ENCODE results near the gene LRRC34. TPM values are rescaled to one million over a fixed set of nuclear protein-coding genes. Genes with fewer than 3 reads are reported as not detected.

The LRRC34 gene
- total RNA-seq, 1 donor from 2014 or later = 2.8 TPM

DNA sequence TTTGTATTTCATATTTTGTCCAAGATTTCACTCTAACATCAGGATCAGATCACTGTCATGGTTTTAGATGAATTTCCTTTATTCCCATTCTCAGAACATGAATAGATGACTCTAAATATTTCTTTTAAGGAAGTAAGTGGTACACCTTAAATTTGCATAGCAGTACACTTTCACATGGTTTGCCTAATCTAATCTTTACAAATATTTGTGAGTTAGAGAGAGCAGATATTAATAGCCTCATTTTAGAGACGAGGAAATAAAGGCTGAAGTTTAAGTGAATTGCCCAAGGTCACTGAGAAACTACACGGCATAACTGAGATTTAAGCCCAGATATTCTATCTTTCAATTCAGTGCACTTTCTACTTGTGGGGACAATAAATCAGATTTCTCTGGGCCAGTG, 62.0 kb downstream of the LRRC34 start:
- DNase-seq (ENCODE audit: low spot score) = no peak
- peaks cover 8% of the 10 kb centered on the region for H3K4me1 Mint-ChIP-seq (ENCODE audit: low read depth)
- H3K36me3 Mint-ChIP-seq (ENCODE audit: low read depth) = no peaks in the 10 kb centered on the region
- intact Hi-C loops (cut with micrococcal nuclease) = no loop called here
- no peak overlapping the region for H3K27ac Mint-ChIP-seq
- peaks cover 34% of the 10 kb centered on the region for H3K27me3 Mint-ChIP-seq (ENCODE audit: insufficient read depth)
- H3K4me3 Mint-ChIP-seq = no peak overlapping the region
- no peaks in the 10 kb centered on the region for H3K9me3 Mint-ChIP-seq

- no peak overlapping the region for H3K4me3 Mint-ChIP-seq
- peaks cover 8% of the 10 kb centered on the region for H3K4me1 Mint-ChIP-seq (ENCODE audit: low read depth)
- H3K9me3 Mint-ChIP-seq = no peaks in the 10 kb centered on the region
- H3K27ac Mint-ChIP-seq = no peak overlapping the region
- H3K27me3 Mint-ChIP-seq (ENCODE audit: insufficient read depth) = peaks cover 30% of the 10 kb centered on the region
- DNase-seq (ENCODE audit: low spot score) = no peak
- H3K36me3 Mint-ChIP-seq (ENCODE audit: low read depth) = no peaks in the 10 kb centered on the region
- intact Hi-C loops (cut with micrococcal nuclease) = no loop called here
Observed at GRCh38 chr3:169748670-169749069, 64.0 kb downstream of the LRRC34 start.

GRCh38 chr3:169746924-169747323, 65.8 kb downstream of the LRRC34 start:
- no peak overlapping the region for H3K27ac Mint-ChIP-seq

GRCh38 chr3:169744366-169745054, 68.2 kb downstream of the LRRC34 start:
- peaks cover 8% of the 10 kb centered on the region for H3K4me1 Mint-ChIP-seq (ENCODE audit: low read depth)
- peaks cover 26% of the 10 kb centered on the region for H3K27me3 Mint-ChIP-seq (ENCODE audit: insufficient read depth)
- no peaks in the 10 kb centered on the region for H3K9me3 Mint-ChIP-seq
- no peak for DNase-seq (ENCODE audit: low spot score)
- intact Hi-C loops (cut with micrococcal nuclease) = loop anchor here (2.0 to 5.0 kb wide), 2 partner anchors 596 to 877 kb away; no protein-coding TSS in a partner anchor
- H3K27ac Mint-ChIP-seq = no peak overlapping the region
- no peak overlapping the region for H3K4me3 Mint-ChIP-seq
- H3K36me3 Mint-ChIP-seq (ENCODE audit: low read depth) = no peaks in the 10 kb centered on the region

More at GRCh38 chr3:169746924-169747323, 65.8 kb downstream of the LRRC34 start:
- Mint-ChIP-seq H3K36me3 (ENCODE audit: low read depth) (no peaks in the 10 kb centered on the region), H3K4me1 (ENCODE audit: low read depth) (peaks cover 8% of the 10 kb centered on the region), H3K27me3 (ENCODE audit: insufficient read depth) (peaks cover 25% of the 10 kb centered on the region), H3K4me3 (no peak overlapping the region), H3K9me3 (no peaks in the 10 kb centered on the region)
- DNase-seq (ENCODE audit: low spot score) = no peak
- intact Hi-C loops (cut with micrococcal nuclease) = no loop called here

Other genes starting within 250 kb of the LRRC34 start
- not detected in 2 replicates for gene MECOM, start 149.2 kb downstream of the LRRC34 start, total RNA-seq
- 3.1 and 3.4 TPM in 2 replicates for gene TERC, start 47.8 kb downstream of the LRRC34 start, total RNA-seq
- gene ACTRT3, start 43.3 kb downstream of the LRRC34 start, total RNA-seq = 1.1 and 1.3 TPM in 2 replicates
- 14.5 and 16.8 TPM in 2 replicates for gene MYNN, start 39.5 kb downstream of the LRRC34 start, total RNA-seq
- gene LRRIQ4, start within 50 bp of the LRRC34 start, total RNA-seq = 0.10 and 0.12 TPM in 2 replicates
- not detected in 2 replicates for gene LRRC31, start 57.0 kb upstream of the LRRC34 start, total RNA-seq
- not detected in 2 replicates for gene SAMD7, start 98.7 kb upstream of the LRRC34 start, total RNA-seq
- gene SEC62, start 153.9 kb upstream of the LRRC34 start, total RNA-seq = 75.4 and 85.7 TPM in 2 replicates
- 3.4 and 3.5 TPM in 2 replicates for gene GPR160, start 225.1 kb upstream of the LRRC34 start, total RNA-seq